ENCODE measurements around the gene TNFRSF4.

DNA sequence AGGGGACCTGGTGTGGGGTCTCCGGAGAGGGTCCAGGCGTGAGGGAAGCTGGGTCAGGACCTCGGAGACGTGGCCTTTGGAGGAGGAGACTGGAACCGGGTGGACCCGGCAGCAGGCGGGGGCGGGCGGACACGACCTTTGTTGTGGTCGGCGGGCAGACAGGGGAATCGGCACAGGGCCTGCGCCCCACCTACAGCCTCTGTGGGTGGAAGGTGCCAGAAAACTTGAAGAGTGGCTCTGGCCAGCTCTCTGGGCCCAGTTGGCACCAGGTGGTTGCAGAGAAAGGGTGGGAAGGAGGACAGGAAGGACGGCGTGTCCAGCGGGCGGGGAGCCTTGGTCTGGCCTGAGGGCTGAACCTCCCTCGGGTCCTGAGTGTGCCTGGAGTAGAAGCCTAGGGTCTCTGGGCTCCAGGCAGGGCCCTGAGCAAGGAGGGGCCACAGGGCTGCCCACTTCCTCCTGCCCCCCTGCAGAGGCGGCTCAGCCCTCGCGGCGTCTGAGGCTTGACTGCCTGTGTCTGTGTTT, 48.0 kb downstream of the TNFRSF4 start:
- TF ChIP-seq EZH2 (IDR thresholded peaks at IDR 0.05) (no peak), EZH2phosphoT487 (IDR thresholded peaks at IDR 0.05) (no peak)
- TF ChIP-seq, protein P1, sequence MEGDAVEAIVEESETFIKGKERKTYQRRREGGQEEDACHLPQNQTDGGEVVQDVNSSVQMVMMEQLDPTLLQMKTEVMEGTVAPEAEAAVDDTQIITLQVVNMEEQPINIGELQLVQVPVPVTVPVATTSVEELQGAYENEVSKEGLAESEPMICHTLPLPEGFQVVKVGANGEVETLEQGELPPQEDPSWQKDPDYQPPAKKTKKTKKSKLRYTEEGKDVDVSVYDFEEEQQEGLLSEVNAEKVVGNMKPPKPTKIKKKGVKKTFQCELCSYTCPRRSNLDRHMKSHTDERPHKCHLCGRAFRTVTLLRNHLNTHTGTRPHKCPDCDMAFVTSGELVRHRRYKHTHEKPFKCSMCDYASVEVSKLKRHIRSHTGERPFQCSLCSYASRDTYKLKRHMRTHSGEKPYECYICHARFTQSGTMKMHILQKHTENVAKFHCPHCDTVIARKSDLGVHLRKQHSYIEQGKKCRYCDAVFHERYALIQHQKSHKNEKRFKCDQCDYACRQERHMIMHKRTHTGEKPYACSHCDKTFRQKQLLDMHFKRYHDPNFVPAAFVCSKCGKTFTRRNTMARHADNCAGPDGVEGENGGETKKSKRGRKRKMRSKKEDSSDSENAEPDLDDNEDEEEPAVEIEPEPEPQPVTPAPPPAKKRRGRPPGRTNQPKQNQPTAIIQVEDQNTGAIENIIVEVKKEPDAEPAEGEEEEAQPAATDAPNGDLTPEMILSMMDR (IDR thresholded peaks at IDR 0.05): no peak
